GM18861 (cell line): ENCODE measurements around the gene MYO7B.

ENCODE experiments used
- ATAC-seq: cut with Tn5 transposase; IDR thresholded peaks from one replicate; pipeline ENCODE4 v1.9.1; 2021; ENCODE audit not compliant: unreplicated experiment

Gene MYO7B

DNA sequence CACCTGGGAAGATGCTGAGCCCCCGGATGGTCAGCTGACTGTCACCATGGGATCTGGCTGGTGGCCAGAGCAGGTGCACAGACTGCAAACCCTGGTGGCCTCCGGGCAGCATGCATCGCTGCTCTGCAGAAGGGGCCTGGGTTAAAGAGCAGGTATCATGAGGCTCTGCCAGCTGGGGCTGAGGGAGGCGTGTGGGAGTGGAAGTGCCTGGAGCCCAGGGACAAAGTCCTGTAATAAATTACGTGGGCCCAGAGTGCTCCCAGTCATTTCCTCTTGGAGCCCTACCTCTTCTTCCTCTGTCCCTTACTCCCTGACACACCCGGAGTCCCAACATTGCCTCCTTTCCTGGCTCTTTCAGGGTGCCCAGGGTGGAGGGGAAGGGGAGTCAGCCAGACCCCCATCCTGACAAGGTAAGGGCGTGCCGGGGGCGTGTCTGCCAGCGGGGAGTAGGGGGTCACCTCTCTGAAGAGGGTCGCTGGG is at the start of gene MYO7B:
Gene MYO7B (plus strand): TSS at position 262 of the 480 bp plus-strand sequence. CDS start 24,040 bp downstream, outside the sequence.
- no peak for ATAC-seq

GRCh38 chr2:127485694-127486071 is 49.8 kb upstream of the MYO7B start:
- no peak for ATAC-seq

- no peak for ATAC-seq
Measured at GRCh38 chr2:127486247-127487058, 49.0 kb upstream of the MYO7B start.

- ATAC-seq = no peak
Measured at GRCh38 chr2:127490283-127490682, 45.2 kb upstream of the MYO7B start.

- no peak for ATAC-seq
Measured at GRCh38 chr2:127498386-127498785, 37.1 kb upstream of the MYO7B start.

DNA sequence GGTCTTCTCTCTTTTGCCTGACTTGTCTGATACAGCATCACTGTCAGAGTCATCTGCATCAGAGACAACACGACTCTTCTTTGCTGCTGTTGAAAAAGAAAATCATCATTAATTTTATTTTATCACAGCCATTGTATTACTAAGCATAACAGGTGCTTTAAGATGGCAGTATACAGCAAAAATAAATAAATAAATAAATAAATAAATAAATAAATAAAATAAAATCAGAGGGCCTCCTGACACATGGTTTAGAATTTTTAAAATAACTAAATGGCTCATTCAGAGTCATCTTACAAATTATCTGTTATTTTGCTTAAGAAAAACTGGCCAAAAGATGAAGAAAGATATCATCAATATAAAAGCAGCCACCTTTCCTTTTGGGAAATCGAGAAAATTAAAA is 32.0 kb upstream of the MYO7B start:
- no peak for ATAC-seq

DNA sequence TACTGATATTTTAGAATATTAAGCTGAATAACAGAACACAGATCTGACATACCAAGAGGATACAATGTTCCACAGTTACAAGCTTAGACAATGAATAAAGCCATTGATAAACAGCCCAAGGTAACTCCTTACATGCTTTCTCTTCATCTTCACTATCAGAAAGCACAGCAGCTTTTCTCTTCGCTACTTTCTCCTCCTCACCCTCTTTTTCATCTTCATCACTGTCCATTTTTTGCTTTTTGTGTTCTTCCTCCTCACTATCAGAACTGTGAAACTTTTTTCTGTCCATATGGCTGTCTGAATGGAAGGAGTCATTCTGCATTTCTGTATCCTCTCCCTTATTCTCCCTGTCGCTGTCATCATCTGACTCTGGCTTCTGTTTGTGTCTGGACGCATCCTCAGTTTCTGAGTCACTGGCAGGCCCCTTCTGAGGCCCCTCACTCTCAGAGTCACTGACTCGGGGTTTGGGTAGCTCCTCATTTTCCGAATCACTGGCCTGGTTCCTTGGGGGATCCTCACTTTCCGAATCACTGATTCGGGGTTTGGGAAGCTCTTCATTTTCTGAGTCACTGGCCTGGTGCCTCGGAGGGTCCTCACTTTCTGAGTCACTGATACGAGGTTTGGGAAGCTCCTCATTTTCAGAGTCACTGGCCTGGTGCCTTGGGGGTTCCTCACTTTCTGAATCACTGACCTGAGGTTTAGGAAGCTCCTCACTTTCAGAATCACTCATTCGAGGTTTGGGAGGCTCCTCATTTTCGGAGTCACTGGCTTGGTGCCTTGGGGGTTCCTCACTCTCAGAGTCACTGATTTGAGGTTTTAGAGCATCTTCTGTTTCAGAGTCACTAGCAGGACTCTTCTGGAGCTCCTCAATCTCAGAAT is 30.7 kb upstream of the MYO7B start:
- no peak for ATAC-seq

DNA sequence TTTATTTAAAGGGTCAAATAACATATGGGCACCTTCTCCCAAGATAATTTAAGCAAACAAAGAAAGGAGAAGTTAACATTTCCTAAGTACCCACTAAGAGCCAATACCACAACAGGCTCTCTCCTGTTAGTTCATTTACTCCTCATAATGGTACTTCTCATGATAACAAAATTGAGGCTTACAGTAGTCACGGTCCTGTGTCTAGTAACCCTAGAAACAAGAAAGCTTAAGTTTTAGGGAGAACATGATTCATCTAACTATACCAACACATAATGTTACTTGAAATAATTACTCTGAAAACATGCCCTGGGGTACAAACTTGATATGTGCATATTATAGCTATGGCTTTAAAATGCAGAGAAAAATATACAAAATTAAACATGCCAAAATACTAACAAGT is 29.0 kb upstream of the MYO7B start:
- no peak for ATAC-seq

DNA sequence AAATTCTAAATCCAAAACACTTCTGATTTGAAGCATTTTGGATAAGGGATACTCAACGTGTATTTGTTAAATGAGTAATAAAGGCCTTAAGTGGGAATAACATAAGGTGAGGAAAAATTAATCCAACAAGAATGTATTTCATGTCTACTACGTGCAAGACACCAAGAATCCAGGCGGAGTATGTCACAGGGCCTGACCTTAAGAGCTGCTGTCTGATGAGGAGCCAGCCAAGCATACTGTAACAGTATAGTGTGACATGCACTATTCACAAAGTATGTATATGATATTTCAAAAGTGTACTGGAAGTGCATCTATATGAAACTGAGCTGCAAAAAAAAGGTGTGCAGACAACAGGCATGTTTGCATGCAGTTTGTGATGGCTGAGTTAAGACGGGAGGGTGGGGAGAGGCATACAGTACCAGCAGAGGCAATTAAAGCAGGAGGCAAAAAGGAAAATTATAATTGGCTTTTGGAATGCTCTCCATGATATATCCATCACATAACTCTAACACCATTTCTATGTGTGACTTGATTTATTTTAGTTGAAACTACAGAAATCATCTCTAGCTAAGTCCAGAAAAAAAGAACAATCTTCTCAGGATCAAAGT is 27.4 kb upstream of the MYO7B start:
- no peak for ATAC-seq

- ATAC-seq = peak; percentile 56
Measured at GRCh38 chr2:127508631-127509034, 26.9 kb upstream of the MYO7B start.

- ATAC-seq = no peak
Measured at GRCh38 chr2:127510073-127510472, 25.4 kb upstream of the MYO7B start.

DNA sequence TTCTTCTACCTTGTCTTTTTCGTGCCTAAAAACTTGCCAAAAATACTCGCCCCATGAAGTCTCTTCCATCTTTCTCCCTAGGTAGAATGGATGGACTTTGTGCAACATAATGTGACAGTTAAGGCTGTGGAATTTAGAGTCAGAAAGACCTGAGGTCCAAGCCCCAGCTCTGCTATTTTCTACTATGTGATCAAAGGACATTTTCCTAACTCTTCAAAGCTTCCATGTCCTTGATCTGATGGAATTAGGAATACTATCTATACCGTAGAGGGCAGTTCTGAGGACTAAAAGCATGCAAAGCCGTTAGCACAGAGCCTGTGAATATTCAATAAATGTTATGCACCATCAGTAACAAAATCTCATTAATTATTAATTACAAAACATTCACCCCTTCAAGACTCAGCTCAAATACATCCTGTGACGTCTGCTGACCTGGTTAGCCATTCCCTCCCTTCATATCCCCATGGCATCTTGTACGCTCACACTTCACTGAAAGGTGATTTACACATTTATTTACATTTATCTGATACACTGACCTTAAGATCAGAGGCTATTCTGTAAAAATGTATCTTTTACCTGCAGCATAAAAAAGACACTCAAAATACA is 24.3 kb upstream of the MYO7B start:
- ATAC-seq = no peak

GRCh38 chr2:127511917-127512316 is 23.6 kb upstream of the MYO7B start:
- no peak for ATAC-seq

- ATAC-seq = no peak
Measured at GRCh38 chr2:127512362-127512761, 23.1 kb upstream of the MYO7B start.

GRCh38 chr2:127514076-127514475 is 21.4 kb upstream of the MYO7B start:
- no peak for ATAC-seq

- no peak for ATAC-seq
Measured at GRCh38 chr2:127514485-127514884, 21.0 kb upstream of the MYO7B start.

GRCh38 chr2:127515383-127515915 is 20.0 kb upstream of the MYO7B start:
- ATAC-seq = no peak

- no peak for ATAC-seq
Measured at GRCh38 chr2:127516041-127516762, 19.3 kb upstream of the MYO7B start.

DNA sequence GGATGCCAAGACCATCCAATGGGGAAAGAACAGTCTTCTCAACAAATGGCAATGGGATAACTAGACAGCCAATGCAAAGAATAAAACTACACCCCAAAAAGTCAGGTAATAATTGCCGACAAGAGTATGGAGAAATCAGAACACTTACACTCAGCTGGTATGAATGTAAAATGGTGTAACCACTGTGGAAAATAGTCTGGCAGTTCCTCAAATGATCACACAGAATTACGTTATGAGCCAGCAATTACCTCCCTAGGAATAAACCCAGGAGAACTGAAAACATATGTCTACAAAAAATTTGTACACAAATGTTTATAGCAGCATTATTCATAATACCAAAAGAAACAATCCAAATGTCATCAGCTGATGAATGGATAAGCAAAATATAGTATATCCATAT is 18.0 kb upstream of the MYO7B start:
- ATAC-seq = no peak

GRCh38 chr2:127520424-127520823 is 15.1 kb upstream of the MYO7B start:
- no peak for ATAC-seq
